HS-5 (cell line): Measurements from ENCODE around the gene GNB4.
A peak's percentile ranks its signal among the peaks of the same experiment; 100 is the strongest.

Experiments used
- DNase-seq: peaks from one replicate; pipeline ENCODE4 v3.0.0-alpha.2; 2012; ENCODE audit warnings: low read depth

GNB4 gene

GRCh38 chr3:179432451-179432850, 18.8 kb downstream of the GNB4 start:
- DNase-seq = no peak

DNA sequence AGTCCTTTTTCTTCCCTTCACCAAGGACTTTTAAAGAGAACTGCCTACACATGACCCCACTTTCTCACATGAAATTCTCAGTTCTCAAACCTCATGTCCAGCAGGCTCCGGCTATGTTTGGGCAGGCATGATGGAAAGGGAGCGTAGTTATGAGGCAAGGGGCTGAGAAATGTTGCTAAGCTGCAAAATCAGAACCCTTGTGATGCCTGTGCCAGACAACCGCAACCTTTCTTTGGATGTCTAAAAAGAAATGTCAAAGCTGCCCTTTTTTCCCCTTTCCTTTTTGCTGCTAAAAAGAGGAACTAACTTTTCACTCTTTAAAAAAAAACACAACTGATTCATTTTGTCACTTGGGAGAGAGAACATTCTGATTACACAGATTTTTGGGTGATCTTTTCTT, 19.2 kb downstream of the GNB4 start:
- no peak for DNase-seq

DNA sequence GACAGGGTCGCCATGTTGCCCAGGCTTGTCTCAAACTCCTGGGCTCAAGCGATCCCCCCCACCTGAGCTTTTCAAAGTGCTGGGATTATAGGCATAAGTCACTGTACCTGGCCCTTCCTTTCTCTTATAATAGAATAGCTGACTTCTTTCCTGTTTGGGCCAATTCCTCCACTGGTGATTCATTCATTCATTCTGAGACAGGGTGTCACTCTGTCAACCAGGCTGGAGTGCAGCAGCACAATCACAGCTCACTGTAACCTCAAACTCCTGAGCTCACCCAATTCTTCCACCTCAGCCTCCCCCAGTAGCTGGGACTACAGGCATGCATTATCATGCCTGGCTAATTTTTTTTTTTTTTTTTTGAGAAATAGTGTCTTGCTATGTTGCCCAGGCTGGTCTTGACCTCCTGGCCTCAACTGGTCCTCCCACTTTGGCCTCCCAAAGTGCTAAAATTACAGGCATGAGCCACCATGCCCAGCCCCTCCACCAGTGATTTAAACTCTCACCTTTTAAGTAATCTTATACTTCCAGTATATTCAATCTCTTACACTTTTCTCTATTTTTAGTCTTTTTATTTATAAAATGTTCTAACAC, 20.9 kb downstream of the GNB4 start:
- DNase-seq = no peak

GRCh38 chr3:179428876-179429548, 22.3 kb downstream of the GNB4 start:
- no peak for DNase-seq

- DNase-seq = no peak
Measured at GRCh38 chr3:179425075-179425474, 26.2 kb downstream of the GNB4 start.

- DNase-seq = no peak
Measured at GRCh38 chr3:179421500-179421899, 29.8 kb downstream of the GNB4 start.

DNA sequence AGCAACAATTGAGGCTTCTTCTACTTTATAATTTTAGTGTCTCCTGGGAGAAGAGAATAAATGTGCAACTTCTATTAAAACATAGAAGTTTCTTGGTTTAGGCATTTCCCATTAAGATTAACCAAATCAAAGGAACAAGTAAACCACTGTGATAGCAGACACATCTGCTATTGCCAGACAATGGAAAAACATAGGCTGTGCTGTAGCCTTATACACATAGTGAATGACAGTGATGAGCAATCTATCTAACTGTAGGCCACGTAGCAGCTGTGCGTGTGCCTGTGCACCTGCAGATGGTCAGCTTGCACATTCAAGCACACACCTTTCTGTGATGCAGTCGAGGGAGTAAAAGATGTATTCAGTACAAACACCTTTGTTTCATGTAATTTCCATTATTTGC, 32.7 kb downstream of the GNB4 start:
- no peak for DNase-seq

- peak; percentile 24 for DNase-seq
Measured at GRCh38 chr3:179416681-179417080, 34.6 kb downstream of the GNB4 start.

DNA sequence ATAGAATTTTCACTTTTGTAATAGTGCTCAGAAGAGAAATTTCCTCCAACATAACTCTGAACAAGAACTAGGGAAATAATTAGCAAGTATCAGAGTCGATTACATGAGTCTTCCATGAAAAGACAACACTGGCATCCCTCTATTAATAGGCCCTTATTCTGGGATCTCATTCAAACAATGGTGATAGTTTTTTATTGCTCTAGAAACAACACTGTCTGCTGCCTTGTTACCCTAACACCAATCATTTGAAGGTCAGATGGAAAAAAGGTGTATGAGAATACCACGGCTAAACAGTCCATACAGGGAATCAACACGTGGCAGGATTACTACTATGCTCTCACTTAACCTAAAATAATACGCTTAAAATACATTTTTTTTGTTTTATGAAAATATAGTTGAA, 35.9 kb downstream of the GNB4 start:
- DNase-seq = no peak

- DNase-seq = no peak
Measured at GRCh38 chr3:179414804-179415203, 36.5 kb downstream of the GNB4 start.

- no peak for DNase-seq
Measured at GRCh38 chr3:179410999-179411398, 40.3 kb downstream of the GNB4 start.

GRCh38 chr3:179410331-179410730, 40.9 kb downstream of the GNB4 start:
- DNase-seq = no peak

- DNase-seq = no peak
Measured at GRCh38 chr3:179404307-179404706, 47.0 kb downstream of the GNB4 start.

GRCh38 chr3:179402963-179403362, 48.3 kb downstream of the GNB4 start:
- no peak for DNase-seq

DNA sequence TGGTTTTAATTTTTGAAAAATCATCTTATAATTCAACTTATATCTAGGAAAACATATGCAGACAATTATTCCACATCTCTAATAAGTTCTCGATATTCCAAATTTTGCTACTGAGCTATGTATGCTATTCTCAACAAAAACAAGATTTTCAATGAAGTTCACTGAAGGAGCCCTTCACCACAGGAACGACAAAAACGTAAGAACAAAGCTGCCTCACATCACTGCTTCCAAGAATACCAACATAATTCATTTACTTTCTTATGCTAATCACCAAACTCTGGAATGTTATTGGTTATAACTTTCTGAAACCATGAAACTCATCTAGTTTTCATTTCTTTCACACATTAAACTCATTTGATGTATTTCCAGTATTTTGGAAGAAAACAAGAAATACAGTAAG, 49.7 kb downstream of the GNB4 start:
- no peak for DNase-seq

GRCh38 chr3:179398574-179399231, 52.6 kb downstream of the GNB4 start:
- DNase-seq = no peak

DNA sequence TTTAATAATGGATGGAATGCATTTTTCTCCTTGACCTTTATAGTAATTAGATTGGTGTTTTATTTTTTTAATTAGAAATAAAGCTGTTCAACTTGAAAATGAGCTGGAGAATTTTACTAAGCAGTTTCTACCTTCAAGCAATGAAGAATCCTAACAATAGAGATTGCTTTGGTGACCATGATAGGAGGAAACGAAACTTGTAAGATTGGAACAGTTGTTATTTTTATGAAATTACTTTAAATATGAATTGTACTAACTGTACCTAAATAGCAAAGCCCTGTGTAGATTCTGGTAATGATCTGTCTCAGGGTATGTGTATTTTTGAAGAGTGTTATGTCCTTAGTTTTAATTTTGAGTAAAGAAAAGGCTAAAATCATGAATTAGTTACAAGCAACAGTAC, 59.4 kb downstream of the GNB4 start:
- DNase-seq = no peak

GRCh38 chr3:179376474-179376873, 74.8 kb downstream of the GNB4 start:
- DNase-seq = no peak

- no peak for DNase-seq
Measured at GRCh38 chr3:179375091-179375999, 75.9 kb downstream of the GNB4 start.

DNA sequence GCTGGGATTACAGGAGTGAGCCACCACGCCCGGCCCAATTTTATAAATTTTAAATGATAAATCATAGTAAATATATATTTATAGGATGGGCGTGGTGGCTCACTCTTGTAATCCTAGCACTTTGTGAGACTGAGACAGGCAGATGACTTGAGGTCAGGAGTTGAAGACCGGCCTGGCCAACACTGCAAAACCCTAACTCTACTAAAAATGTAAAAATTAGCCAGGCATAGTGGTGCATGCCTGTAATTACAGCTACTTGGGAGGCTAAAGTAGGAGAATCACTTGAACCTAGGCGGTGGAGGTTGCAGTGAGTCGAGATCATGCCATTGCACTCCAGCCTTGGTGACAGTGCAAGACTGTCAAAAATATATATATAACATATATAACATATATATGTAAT, 77.3 kb downstream of the GNB4 start:
- DNase-seq = no peak

DNA sequence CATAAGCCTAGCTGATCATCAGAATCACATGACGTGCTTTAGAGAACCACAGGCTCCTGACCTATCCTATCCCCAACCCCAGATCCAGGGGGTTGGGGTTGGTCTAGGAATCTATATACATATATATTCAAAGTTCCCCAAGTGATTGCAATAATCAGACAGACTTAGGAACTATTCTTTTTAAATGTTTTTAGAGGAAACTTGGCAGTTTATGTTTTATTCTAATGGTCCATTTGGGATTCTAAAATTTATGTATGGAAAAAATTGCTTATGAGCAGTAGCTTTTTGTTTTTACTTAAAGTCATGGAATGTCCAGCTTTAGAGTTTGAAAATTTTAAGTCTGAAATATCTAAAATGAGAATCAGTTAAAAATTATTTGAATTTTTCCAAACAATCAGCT, 81.6 kb downstream of the GNB4 start:
- DNase-seq = no peak

DNA sequence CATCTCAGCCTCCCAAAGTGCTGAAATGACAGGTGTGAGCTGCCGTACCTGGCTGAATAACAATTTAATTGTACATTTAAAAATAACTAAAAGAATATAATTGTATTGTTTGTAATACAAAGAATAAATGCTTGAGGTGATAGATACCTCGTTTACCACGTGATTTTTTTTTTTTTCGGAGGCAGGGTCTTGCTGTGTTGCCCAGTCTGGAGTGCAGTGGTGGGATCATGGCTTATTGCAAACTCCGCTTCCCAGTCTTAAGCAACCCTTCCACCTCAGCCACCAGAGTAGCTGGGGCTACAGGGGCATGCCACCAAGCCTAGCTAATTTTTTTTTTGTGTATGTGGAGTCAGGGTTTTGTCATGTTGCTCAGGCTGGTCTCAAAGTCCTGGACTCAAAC, 87.9 kb downstream of the GNB4 start:
- DNase-seq = no peak

GRCh38 chr3:179355996-179356395, 95.3 kb downstream of the GNB4 start:
- no peak for DNase-seq
